Epithelial cell of esophagus (primary cell): ENCODE results near the gene ITGAD.

Source experiments
- DNase-seq: peaks from one replicate; pipeline ENCODE4 v3.0.0; 2010; ENCODE audit warnings: low read depth
- H3K4me3 ChIP-seq: 2 replicates; pipeline ENCODE4 v1.5.1; 2011; ENCODE audit warnings: mild to moderate bottlenecking, low read length, control low read depth
- CTCF ChIP-seq: IDR thresholded peaks from 2 replicates; pipeline ENCODE4 v1.5.1; 2011; ENCODE audit warnings: low read depth, mild to moderate bottlenecking, low read length, control low read depth, inconsistent platforms; ENCODE audit not compliant: insufficient read depth; ENCODE audit errors: missing control alignments

ITGAD gene

GRCh38 chr16:31452631-31453106 lies 59.5 kb downstream of the ITGAD start:
- TF ChIP-seq CTCF: no peak
- peak; percentile 90 for DNase-seq
- H3K4me3 ChIP-seq: no peak overlapping the region

GRCh38 chr16:31453255-31454204 lies 60.4 kb downstream of the ITGAD start:
- no peak for TF ChIP-seq CTCF
- peak overlapping the region; percentile 7 for H3K4me3 ChIP-seq
- DNase-seq: peak; percentile 93

- H3K4me3 ChIP-seq: no peak overlapping the region
- peak; percentile 32 for DNase-seq
- TF ChIP-seq CTCF: peak; percentile 43
Measured at GRCh38 chr16:31455601-31456314, 62.6 kb downstream of the ITGAD start.

- TF ChIP-seq CTCF: no peak
- DNase-seq: no peak
- H3K4me3 ChIP-seq: peak overlapping the region; percentile 93
Measured at GRCh38 chr16:31456988-31457360, 63.8 kb downstream of the ITGAD start.

GRCh38 chr16:31458073-31458843 lies 65.1 kb downstream of the ITGAD start:
- TF ChIP-seq CTCF: no peak
- DNase-seq: peak; percentile 65
- H3K4me3 ChIP-seq: peak overlapping the region; percentile 93

GRCh38 chr16:31458844-31459686 lies 65.9 kb downstream of the ITGAD start, which contains the start of gene ARMC5:
Gene ARMC5 (plus strand): TSS chr16:31459501. CDS start chr16:31459525, 24 bp downstream.
- peak; percentile 34 for TF ChIP-seq CTCF
- H3K4me3 ChIP-seq: peak within 1 kb of the TSS; percentile 93
- peak; percentile 99 for DNase-seq
